H1 (cell line): ENCODE measurements around the gene NUP188. TPM values are rescaled to one million over a fixed set of nuclear protein-coding genes. Genes with fewer than 3 reads are reported as not detected.

Source experiments
- CTCF ChIA-PET: fragments of 300-600 bp; sonication (Branson Sonifier 250); formaldehyde crosslinking; loops from one replicate; lab custom pipeline; 2021; ENCODE audit not compliant: partially characterized antibody; lab: Charles Lee
- POLR2A ChIA-PET: fragments of 300-600 bp; sonication (Branson Sonifier 250); formaldehyde crosslinking; loops from one replicate; lab custom pipeline; 2021; ENCODE audit warnings: inconsistent platforms; ENCODE audit not compliant: partially characterized antibody; lab: Charles Lee
- DNase-seq, 2 experiments: peaks; one replicate each; pipeline versions ENCODE4 v3.0.0 to v3.0.0-alpha.2; 2010 to 2022; ENCODE audit warnings: low spot score in 2 of 2, low read depth in 1 of 2, mixed read lengths in 1 of 2
- FAIRE-seq: peaks from 2 replicates; lab custom pipeline; 2011; peaks lifted over from hg19 to GRCh38; lab: Jason Lieb, UNC
- H2AFZ ChIP-seq: 2 replicates; pipeline ENCODE4 v1.8.1; 2012; ENCODE audit warnings: low read length, inconsistent platforms
- H2AK5ac ChIP-seq: 2 replicates; pipeline ENCODE4 v1.6.1; 2013; ENCODE audit warnings: low read depth, low read length
- H2BK120ac ChIP-seq: replicated peaks from 2 replicates; pipeline ENCODE3; 2013; ENCODE audit warnings: low read depth, low read length, inconsistent platforms
- H2BK12ac ChIP-seq: 2 replicates; pipeline ENCODE4 v1.6.1; 2013; ENCODE audit warnings: low read depth, low read length
- H2BK15ac ChIP-seq: 2 replicates; pipeline ENCODE4 v1.6.1; 2013; ENCODE audit warnings: low read length
- H2BK20ac ChIP-seq: 2 replicates; pipeline ENCODE4 v1.6.1; 2013; ENCODE audit warnings: low read length
- H2BK5ac ChIP-seq: 2 replicates; pipeline ENCODE4 v1.6.1; 2013; ENCODE audit warnings: low read depth, low read length
- H3K14ac ChIP-seq: 2 replicates; pipeline ENCODE4 v1.6.1; 2013; ENCODE audit warnings: inconsistent platforms; ENCODE audit not compliant: insufficient read length
- H3K18ac ChIP-seq: 2 replicates; pipeline ENCODE4 v1.6.1; 2013; ENCODE audit warnings: low read length; ENCODE audit errors: extremely low read depth
- H3K23ac ChIP-seq: 2 replicates; pipeline ENCODE4 v1.6.1; 2013; ENCODE audit warnings: inconsistent platforms; ENCODE audit not compliant: insufficient read length
- H3K23me2 ChIP-seq: 2 replicates; pipeline ENCODE4 v1.6.1; 2013; ENCODE audit warnings: low read depth, low read length
- H3K27ac ChIP-seq: 2 replicates; pipeline ENCODE4 v1.6.1; 2011; ENCODE audit warnings: low read depth, low read length, inconsistent platforms
- H3K27me3 ChIP-seq, 4 experiments: replicated peaks in 1 of 4; 1 replicate in 1 of 4; 2 replicates in 3 of 4; pipeline versions ENCODE4 v1.6.1 to v1.8.1; 2011 to 2013; ENCODE audit warnings: low read length in 3 of 4, mild to moderate bottlenecking in 3 of 4, inconsistent platforms in 2 of 4, mixed read lengths in 2 of 4, moderate library complexity in 1 of 4; ENCODE audit not compliant: control insufficient read depth in 3 of 4, insufficient read depth in 3 of 4; ENCODE audit errors: extremely low read depth in 1 of 4
- H3K36me3 ChIP-seq, 4 experiments: 2 replicates each; pipeline versions ENCODE4 v1.6.1 to v1.8.1; 2011 to 2013; ENCODE audit warnings: mild to moderate bottlenecking in 4 of 4, low read length in 3 of 4, moderate library complexity in 2 of 4, control low read depth in 1 of 4, inconsistent platforms in 1 of 4; ENCODE audit not compliant: insufficient read depth in 4 of 4, control insufficient read depth in 2 of 4
- H3K4ac ChIP-seq: replicated peaks from 2 replicates; pipeline ENCODE3; 2013; ENCODE audit warnings: low read length, low read depth, mixed read lengths, inconsistent platforms; ENCODE audit not compliant: insufficient read length
- H3K4me1 ChIP-seq, 4 experiments: replicated peaks in 1 of 4; 1 replicate in 1 of 4; 2 replicates in 3 of 4; pipeline versions ENCODE4 v1.6.1 to v1.8.1; 2011 to 2013; ENCODE audit warnings: low read length in 3 of 4, inconsistent platforms in 2 of 4, mixed read lengths in 1 of 4; ENCODE audit not compliant: insufficient read depth in 4 of 4, control insufficient read depth in 3 of 4
- H3K4me2 ChIP-seq, 2 experiments: 2 replicates each; pipeline versions ENCODE4 v1.6.1 to v1.8.1; 2011 to 2013; ENCODE audit warnings: low read depth in 2 of 2, low read length in 2 of 2, control low read depth in 1 of 2, inconsistent platforms in 1 of 2, mild to moderate bottlenecking in 1 of 2; ENCODE audit not compliant: insufficient read depth in 1 of 2
- H3K4me3 ChIP-seq, 4 experiments: fragments of 200-600, 300-600 bp in 1 of 4; sonication (generic), shearing (Covaris generic), sonication (Bioruptor Twin) in 1 of 4; 2 replicates each; pipeline versions ENCODE4 v1.5.1 to v1.8.1; 2011 to 2016; ENCODE audit warnings: low read length in 4 of 4, low read depth in 3 of 4, control low read depth in 2 of 4, inconsistent platforms in 2 of 4, mild to moderate bottlenecking in 2 of 4, mixed read lengths in 1 of 4, moderate library complexity in 1 of 4; ENCODE audit not compliant: insufficient read depth in 2 of 4; ENCODE audit errors: extremely low read depth in 1 of 4
- H3K56ac ChIP-seq: replicated peaks from 2 replicates; pipeline ENCODE3; 2013; ENCODE audit warnings: low read depth, mild to moderate bottlenecking, mixed read lengths, low read length, inconsistent platforms; ENCODE audit not compliant: insufficient read length
- H3K79me1 ChIP-seq: 2 replicates; pipeline ENCODE4 v1.6.1; 2013; ENCODE audit warnings: low read depth, low read length, control low read depth
- H3K79me2 ChIP-seq, 2 experiments: 2 replicates each; pipeline versions ENCODE4 v1.6.1 to v1.8.1; 2012 to 2013; ENCODE audit warnings: low read length in 2 of 2, mild to moderate bottlenecking in 2 of 2, inconsistent platforms in 1 of 2; ENCODE audit not compliant: insufficient read depth in 2 of 2, control insufficient read depth in 1 of 2
- H3K9ac ChIP-seq, 4 experiments: replicated peaks in 1 of 4; 1 replicate in 1 of 4; 2 replicates in 3 of 4; pipeline versions ENCODE4 v1.6.1 to v1.8.1; 2011 to 2013; ENCODE audit warnings: low read depth in 3 of 4, low read length in 3 of 4, control low read depth in 2 of 4, mild to moderate bottlenecking in 2 of 4, moderate library complexity in 2 of 4, inconsistent platforms in 1 of 4; ENCODE audit errors: extremely low read depth in 1 of 4
- H3K9me3 ChIP-seq, 2 experiments: 2 replicates each; pipeline versions ENCODE4 v1.6.1 to v1.8.1; 2012 to 2013; ENCODE audit warnings: mild to moderate bottlenecking in 2 of 2, moderate library complexity in 2 of 2, control low read depth in 1 of 2, inconsistent platforms in 1 of 2, low read depth in 1 of 2, low read length in 1 of 2, mixed read lengths in 1 of 2; ENCODE audit not compliant: insufficient read depth in 2 of 2
- H4K20me1 ChIP-seq, 2 experiments: replicated peaks in 1 of 2; 2 replicates each; pipeline versions ENCODE3 to v1.8.1; 2011 to 2013; ENCODE audit warnings: inconsistent platforms in 2 of 2, low read length in 2 of 2, mild to moderate bottlenecking in 1 of 2; ENCODE audit not compliant: insufficient read depth in 2 of 2, control insufficient read depth in 1 of 2
- H4K5ac ChIP-seq: 2 replicates; pipeline ENCODE4 v1.6.1; 2013; ENCODE audit warnings: low read length, low read depth, mixed read lengths, inconsistent platforms; ENCODE audit not compliant: insufficient read length
- H4K8ac ChIP-seq: 2 replicates; pipeline ENCODE4 v1.8.0; 2013; ENCODE audit warnings: mild to moderate bottlenecking, moderate library complexity, low read length, inconsistent platforms; ENCODE audit not compliant: insufficient read depth; ENCODE audit errors: extremely low read depth
- H4K91ac ChIP-seq: replicated peaks from 2 replicates; pipeline ENCODE3; 2013; ENCODE audit warnings: low read length, mixed read lengths, inconsistent platforms; ENCODE audit not compliant: insufficient read length
- CREB1 ChIP-seq: IDR thresholded peaks from 2 replicates; pipeline ENCODE4 v1.6.1; 2012; ENCODE audit warnings: inconsistent platforms
- JUND ChIP-seq: IDR thresholded peaks from 2 replicates; pipeline ENCODE4 v1.6.1; 2011; ENCODE audit warnings: mild to moderate bottlenecking, improper control_type of control experiment, low read length
- KDM4A ChIP-seq: IDR thresholded peaks from one replicate; pipeline ENCODE4 v1.7.1; 2012; ENCODE audit warnings: low read depth, mild to moderate bottlenecking, moderate library complexity, low read length, inconsistent platforms; ENCODE audit not compliant: severe bottlenecking
- RNF2 ChIP-seq: fragments of 200-900, 300-1000 bp; sonication (generic); IDR thresholded peaks from 2 replicates; pipeline ENCODE4 v1.7.1; 2016; ENCODE audit warnings: borderline replicate concordance, low read depth, mild to moderate bottlenecking, antibody characterized with exemption, low read length; ENCODE audit not compliant: poor library complexity, severe bottlenecking; ENCODE audit errors: missing control alignments
- RXRA ChIP-seq: IDR thresholded peaks from 2 replicates; pipeline ENCODE4 v1.6.1; 2011; ENCODE audit warnings: low read depth, mild to moderate bottlenecking, low read length, moderate library complexity; ENCODE audit not compliant: insufficient read depth
- YY1 ChIP-seq: IDR thresholded peaks from 2 replicates; pipeline ENCODE4 v1.6.1; 2011; ENCODE audit warnings: low read depth, mild to moderate bottlenecking, low read length
- WGBS, 2 experiments: shearing (Covaris generic) in 1 of 2; methylation state at CpG; one replicate each; pipeline versions ENCODE4 v1.1.6 to v1.1.7; 2013 to 2015; ENCODE audit warnings: low lambda C conversion rate in 2 of 2, mixed read lengths in 2 of 2, inconsistent platforms in 1 of 2, low coverage in 1 of 2, missing lambda C conversion rate in 1 of 2; ENCODE audit not compliant: insufficient replicate concordance in 2 of 2, insufficient coverage in 1 of 2, insufficient read length in 1 of 2; ENCODE audit errors: extremely low coverage in 1 of 2, missing lambda C conversion rate in 1 of 2; 5-methylcytosine and 5-hydroxymethylcytosine counted together
- polyA plus RNA-seq, 7 experiments: library from polyadenylated mRNA; depleted of rRNA in 3 of 7; stranded (reverse) in 5 of 7; unstranded in 2 of 7; fragments of >200 nt in 5 of 7; fragments of 200-250 nt in 2 of 7; gene quantifications; 1 replicate in 5 of 7; 2 replicates in 1 of 7; 4 replicates in 1 of 7; pipeline versions ENCODE4 v1.2.1 to v1.2.3, GENCODE V29; 2011 to 2013; ENCODE audit warnings: missing spikeins in 2 of 7, mixed read lengths in 2 of 7
- total RNA-seq: library from RNA; stranded (reverse); fragmentation: NEBNext Ultra II Directional; extraction: Animal tissue kit (Norgen Biotek cat#: 25700); gene quantifications from 2 replicates; pipeline ENCODE4 v1.2.1, GENCODE V29; 2021

NUP188 gene
- total and polyA plus RNA-seq, 2 of the 8 experiments (the other 6 are each of a cell fraction or from before 2014, with no cell fraction given) = 90.1 to 111 TPM

DNA sequence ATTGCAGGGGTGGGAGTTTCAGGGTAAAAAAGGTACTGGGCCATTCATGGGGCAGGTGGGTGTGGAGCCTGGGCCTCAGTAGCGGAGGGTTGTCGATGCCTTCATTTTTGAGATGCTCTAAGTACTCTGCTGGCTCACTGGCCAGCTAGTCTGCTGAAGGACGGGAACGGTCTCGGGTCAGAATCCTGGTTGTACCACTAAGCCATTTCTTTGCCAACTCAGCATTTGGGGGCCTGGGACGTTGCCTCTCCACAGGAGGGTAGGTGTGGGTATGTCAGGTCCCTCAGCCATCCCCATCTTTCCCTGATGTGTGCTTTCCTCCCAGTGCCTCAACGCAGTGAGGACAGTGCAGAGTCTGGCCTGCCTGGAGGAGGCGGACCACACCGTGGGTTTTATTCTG lies 55.5 kb downstream of the NUP188 start:
- Histone ChIP-seq H3K4me2 (no peak overlapping the region), H3K27ac (no peak overlapping the region), H3K4ac (no peak overlapping the region), H4K5ac (no peak overlapping the region), H2AK5ac (no peak overlapping the region), H2BK20ac (no peak overlapping the region), H2BK15ac (no peak overlapping the region), H4K91ac (no peak overlapping the region), H3K9me3 (no peaks in the 10 kb centered on the region), H3K56ac (no peak overlapping the region), H3K4me1 (no peaks in the 10 kb centered on the region), H3K79me1 (no peaks in the 10 kb centered on the region), H3K23ac (no peak overlapping the region), H2AFZ (no peak overlapping the region), H3K18ac (no peak overlapping the region), H2BK12ac (no peak overlapping the region), H2BK5ac (no peak overlapping the region), H3K4me3 (no peak overlapping the region), H3K79me2 (no peaks in the 10 kb centered on the region), H3K23me2 (0 out of 2 replicates have a peak, but pooled peaks cover 1% of the 10 kb centered on the region), H2BK120ac (no peak overlapping the region), H3K36me3 (peaks cover 39 to 75% (median 65%) of the 10 kb centered on the region in 4 experiments), H3K9ac (no peak overlapping the region), H4K8ac (no peak overlapping the region), H3K27me3 (no peaks in the 10 kb centered on the region), H4K20me1 (peaks cover 14 to 22% of the 10 kb centered on the region in 2 experiments), H3K14ac (no peak overlapping the region)
- TF ChIP-seq RXRA = no peak
- no peak for TF ChIP-seq JUND
- no peak for TF ChIP-seq RNF2
- TF ChIP-seq YY1 = no peak
- no peak for TF ChIP-seq KDM4A
- TF ChIP-seq CREB1 = no peak
- ChIA-PET POLR2A (interaction anchor here (1.0 to 6.2 kb wide), 6 partner anchors 11 to 183 kb away, joined by 3 to 41 read pairs (median 4); no protein-coding TSS in a partner anchor), CTCF (interaction anchor here (0.6 to 2.1 kb wide), 5 partner anchors 10 to 623 kb away, joined by 3 to 7 read pairs (median 4); no protein-coding TSS in a partner anchor)
- no peak for DNase-seq
- WGBS, 2 experiments = 96% methylated on average over 9 of the region's 9 CpGs; no CpG with 5 or more reads in 1 of the 2 experiments
- no peak for FAIRE-seq
